Measurements from ENCODE around the gene TCERG1L.

GRCh38 chr10:131253931-131254858 is 57.3 kb downstream of the TCERG1L start:
- no peak for TF ChIP-seq CTCF (IDR thresholded peaks at IDR 0.05)
- TF ChIP-seq POLR2AphosphoS5 (IDR thresholded peaks at IDR 0.05; ENCODE audit: insufficient read depth in 1 of 2, low read depth in 1 of 2) = no peak
